ENCODE data around the gene ASB18.

Gene ASB18

GRCh38 chr2:236157815-236158498, 106.2 kb downstream of the ASB18 start:
- peaks cover 3% of the 10 kb centered on the region for H3K9me3 Mint-ChIP-seq
- no peak for DNase-seq (ENCODE audit: low spot score)
- H3K27ac Mint-ChIP-seq = no peak overlapping the region
- peaks cover 44% of the 10 kb centered on the region for H3K27me3 Mint-ChIP-seq (ENCODE audit: low read depth)
- H3K4me1 Mint-ChIP-seq (ENCODE audit: low read depth) = no peaks in the 10 kb centered on the region
- H3K36me3 Mint-ChIP-seq (ENCODE audit: low read depth) = no peaks in the 10 kb centered on the region
- no peak overlapping the region for H3K4me3 Mint-ChIP-seq

GRCh38 chr2:236157366-236157765, 106.8 kb downstream of the ASB18 start:
- no peak for DNase-seq (ENCODE audit: low spot score)
- H3K36me3 Mint-ChIP-seq (ENCODE audit: low read depth) = no peaks in the 10 kb centered on the region

GRCh38 chr2:236156860-236157194, 107.4 kb downstream of the ASB18 start:
- no peak for DNase-seq (ENCODE audit: low spot score)
- Mint-ChIP-seq H3K36me3 (ENCODE audit: low read depth) (no peaks in the 10 kb centered on the region), H3K27ac (no peak overlapping the region), H3K27me3 (ENCODE audit: low read depth) (peaks cover 34% of the 10 kb centered on the region), H3K9me3 (peaks cover 3% of the 10 kb centered on the region), H3K4me3 (no peak overlapping the region), H3K4me1 (ENCODE audit: low read depth) (no peaks in the 10 kb centered on the region)

More at GRCh38 chr2:236157366-236157765, 106.8 kb downstream of the ASB18 start:
- Mint-ChIP-seq H3K27ac (no peak overlapping the region), H3K4me3 (no peak overlapping the region), H3K9me3 (peaks cover 3% of the 10 kb centered on the region), H3K27me3 (ENCODE audit: low read depth) (peaks cover 39% of the 10 kb centered on the region), H3K4me1 (ENCODE audit: low read depth) (no peaks in the 10 kb centered on the region)

- H3K4me1 Mint-ChIP-seq (ENCODE audit: low read depth) = no peaks in the 10 kb centered on the region
- no peak overlapping the region for H3K27ac Mint-ChIP-seq
- DNase-seq (ENCODE audit: low spot score) = no peak
- peaks cover 29% of the 10 kb centered on the region for H3K27me3 Mint-ChIP-seq (ENCODE audit: low read depth)
- no peak overlapping the region for H3K4me3 Mint-ChIP-seq
- no peaks in the 10 kb centered on the region for H3K36me3 Mint-ChIP-seq (ENCODE audit: low read depth)
- H3K9me3 Mint-ChIP-seq = peaks cover 3% of the 10 kb centered on the region
Measured at GRCh38 chr2:236156095-236156859, 107.9 kb downstream of the ASB18 start.

- H3K27me3 Mint-ChIP-seq (ENCODE audit: low read depth) = peaks cover 21% of the 10 kb centered on the region
- H3K36me3 Mint-ChIP-seq (ENCODE audit: low read depth) = no peaks in the 10 kb centered on the region
- peaks cover 3% of the 10 kb centered on the region for H3K9me3 Mint-ChIP-seq
- H3K4me1 Mint-ChIP-seq (ENCODE audit: low read depth) = no peaks in the 10 kb centered on the region
- DNase-seq (ENCODE audit: low spot score) = no peak
- H3K27ac Mint-ChIP-seq = no peak overlapping the region
- H3K4me3 Mint-ChIP-seq = no peak overlapping the region
Measured at GRCh38 chr2:236155406-236155805, 108.8 kb downstream of the ASB18 start.

GRCh38 chr2:236146436-236146835, 117.8 kb downstream of the ASB18 start:
- Mint-ChIP-seq H3K27ac (no peak overlapping the region), H3K4me3 (no peak overlapping the region), H3K36me3 (ENCODE audit: low read depth) (no peaks in the 10 kb centered on the region), H3K4me1 (ENCODE audit: low read depth) (no peaks in the 10 kb centered on the region), H3K27me3 (ENCODE audit: low read depth) (peaks cover 8% of the 10 kb centered on the region), H3K9me3 (no peaks in the 10 kb centered on the region)
- no peak for DNase-seq (ENCODE audit: low spot score)

- H3K27me3 Mint-ChIP-seq (ENCODE audit: low read depth) = peaks cover 8% of the 10 kb centered on the region
- H3K27ac Mint-ChIP-seq = no peak overlapping the region
- H3K9me3 Mint-ChIP-seq = no peaks in the 10 kb centered on the region
- no peak overlapping the region for H3K4me3 Mint-ChIP-seq
- no peaks in the 10 kb centered on the region for H3K36me3 Mint-ChIP-seq (ENCODE audit: low read depth)
- DNase-seq (ENCODE audit: low spot score) = no peak
- H3K4me1 Mint-ChIP-seq (ENCODE audit: low read depth) = no peaks in the 10 kb centered on the region
Measured at GRCh38 chr2:236143811-236144210, 120.4 kb downstream of the ASB18 start.
